Astrocyte of the hippocampus (primary cell): ENCODE data around the gene CMBL.
"Not testable (repeated sequence)": the region's sequence is repeated elsewhere in the genome, so short reads cannot be mapped to it uniquely, and the experiment has no call there.

ENCODE experiments used
- DNase-seq: peaks from one replicate; pipeline ENCODE4 v3.0.0; 2011; ENCODE audit warnings: low read depth, low spot score

The CMBL gene

DNA sequence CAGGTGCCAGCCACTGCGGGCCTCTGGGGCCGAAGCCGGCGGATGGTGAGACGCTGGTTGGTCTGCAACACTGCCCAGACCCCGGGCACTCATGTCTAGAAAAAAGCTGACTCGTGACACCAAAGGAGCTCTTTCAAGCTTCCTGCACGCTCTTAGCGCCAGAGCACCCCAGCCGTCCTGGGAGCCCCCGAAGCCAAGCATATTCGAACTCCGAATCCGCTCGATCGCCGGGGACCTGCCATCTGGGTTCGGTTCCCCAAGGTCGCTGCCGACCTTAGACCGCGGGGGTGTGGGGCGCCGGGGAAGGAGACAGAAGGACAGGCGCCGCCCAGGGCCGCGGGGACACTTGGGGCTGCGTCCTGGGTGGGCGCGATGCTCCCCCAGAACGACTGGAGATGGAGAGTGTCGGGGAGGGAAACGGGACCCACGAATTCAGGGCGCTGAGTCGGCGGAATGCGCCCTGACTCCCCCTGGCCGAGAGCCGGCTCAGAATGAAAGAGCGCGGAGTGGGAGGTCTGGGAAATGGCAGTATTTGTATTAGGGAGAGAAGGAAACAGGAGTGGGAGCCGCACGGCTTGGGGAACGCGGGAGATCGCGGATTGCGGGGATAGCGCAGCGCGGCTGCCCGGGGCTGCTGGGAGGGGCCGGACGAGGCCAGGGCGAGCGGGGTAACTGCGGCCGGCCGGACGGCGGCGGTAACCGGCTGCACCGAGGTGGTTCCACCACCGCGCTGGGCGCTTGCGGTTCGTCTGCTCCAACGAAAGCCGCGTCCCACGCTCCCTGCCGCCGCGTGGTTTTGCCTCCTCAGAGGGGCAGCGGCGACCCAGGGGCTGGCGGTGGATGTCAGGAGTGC lies 25.7 kb upstream of the CMBL start:
- DNase-seq, result peak; percentile 72

DNA sequence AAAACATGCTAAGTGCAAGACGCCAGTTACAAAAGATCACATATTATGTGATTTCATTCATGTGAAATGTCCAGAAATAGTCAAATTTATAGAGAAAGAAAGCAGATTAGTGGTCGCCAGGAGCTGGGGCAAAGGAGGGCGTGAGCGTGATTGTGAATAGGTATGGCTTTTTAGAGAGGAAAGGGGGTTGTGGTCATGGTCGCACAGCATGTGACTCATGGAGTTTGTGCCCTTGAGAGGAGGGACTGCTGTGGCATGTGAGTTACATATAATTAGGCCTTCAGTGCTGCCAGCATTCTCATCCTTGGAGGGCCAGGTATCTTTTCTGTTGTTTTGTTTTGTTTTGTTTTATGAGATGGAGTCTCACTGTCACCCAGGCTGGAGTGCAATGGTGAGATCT lies 24.6 kb upstream of the CMBL start:
- no peak for DNase-seq

DNA sequence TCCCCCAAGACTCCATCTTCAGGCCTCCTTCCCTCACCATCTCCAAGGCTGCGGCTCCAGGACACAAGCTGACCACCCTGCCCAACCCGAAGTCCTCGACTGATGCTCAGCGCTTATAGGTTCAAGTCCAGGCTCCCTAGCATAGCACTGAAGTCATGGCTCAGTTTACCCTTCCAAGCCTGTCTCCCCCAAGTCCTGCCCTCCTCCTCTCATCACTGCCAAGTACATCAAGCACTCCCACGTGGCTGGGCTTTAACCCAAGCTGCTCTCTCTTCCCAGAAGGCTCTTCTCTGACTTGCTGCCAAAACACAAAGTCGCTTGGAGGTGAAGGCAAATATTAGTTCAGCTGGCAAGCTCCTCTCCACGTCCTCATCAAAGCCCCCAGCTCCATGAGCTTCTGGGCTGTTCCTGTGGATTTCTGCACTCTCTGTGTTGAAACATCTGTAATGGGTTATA lies 23.7 kb upstream of the CMBL start:
- DNase-seq, result peak; percentile 72

DNA sequence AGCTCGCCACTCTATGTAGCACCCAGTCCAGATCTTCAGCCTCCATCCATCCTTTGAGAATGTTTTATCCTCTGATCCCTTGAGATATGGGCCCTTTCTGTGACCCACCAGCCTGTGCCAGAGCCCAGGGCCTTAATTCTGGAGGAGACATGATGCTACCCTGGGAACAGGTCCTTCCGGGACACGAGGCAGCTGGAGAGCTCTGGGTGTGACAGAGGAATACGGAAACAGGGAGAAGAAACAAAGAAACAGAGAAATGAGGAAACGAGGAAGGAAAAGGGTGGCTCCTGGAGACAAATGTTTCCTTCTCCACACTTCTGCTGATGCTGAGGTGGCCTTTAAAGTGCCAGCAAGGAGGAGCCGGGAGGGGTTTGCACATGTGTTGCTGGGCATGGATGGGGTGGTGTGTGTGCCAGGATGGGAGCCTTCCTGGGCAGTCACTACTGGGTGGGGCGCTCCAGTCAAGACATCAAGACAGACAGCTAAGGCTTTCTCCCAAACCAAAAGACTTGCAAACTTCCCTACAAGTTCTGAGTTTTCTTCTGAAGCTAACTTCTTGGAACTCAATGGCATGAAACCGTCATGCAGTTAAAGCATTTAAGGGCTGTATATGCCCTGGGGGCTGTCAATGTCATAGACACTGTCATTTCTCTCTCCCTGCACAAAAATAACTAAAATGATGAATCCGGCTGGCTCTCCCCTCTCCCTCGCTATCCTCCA lies 23.0 kb upstream of the CMBL start:
- no peak for DNase-seq

- peak; percentile 67 for DNase-seq
Observed at GRCh38 chr5:10329820-10330481, 22.2 kb upstream of the CMBL start.

DNA sequence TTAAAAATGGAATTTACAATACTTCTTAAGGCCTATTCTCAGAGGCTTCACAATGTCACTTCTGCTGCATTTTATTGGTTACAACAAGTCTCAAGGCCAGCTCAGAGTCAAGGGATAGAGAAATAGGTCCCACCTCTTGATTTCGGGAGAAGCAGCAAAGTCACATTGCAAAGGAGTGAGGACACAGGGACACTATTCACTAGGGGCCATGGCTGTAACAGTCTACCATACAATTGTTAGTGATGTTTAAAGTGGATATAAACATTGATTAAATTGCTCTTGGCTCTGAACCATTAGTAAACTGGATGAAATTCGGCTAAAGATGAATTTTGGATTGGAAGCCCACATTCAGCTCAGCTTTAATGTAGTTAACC lies 21.7 kb upstream of the CMBL start:
- no peak for DNase-seq

DNA sequence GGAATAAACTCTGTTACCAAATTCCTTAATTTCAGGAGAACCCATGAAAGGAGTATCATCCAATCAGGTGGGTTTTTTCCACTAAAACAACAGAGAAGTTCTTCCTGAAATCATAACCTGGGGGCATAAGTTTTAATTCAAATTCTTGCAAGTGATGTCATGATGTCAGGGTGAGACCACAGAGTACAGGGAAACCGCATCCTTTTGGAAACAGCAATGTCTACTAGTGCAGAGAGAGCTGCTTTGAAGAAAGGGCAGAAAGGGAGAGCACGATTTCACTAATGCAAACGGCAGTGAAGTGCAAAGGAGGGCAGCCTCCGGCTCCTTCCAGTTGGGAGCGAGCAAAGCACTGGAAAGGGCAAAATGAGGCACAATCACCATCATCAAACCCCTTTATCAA lies 20.6 kb upstream of the CMBL start:
- DNase-seq, result no peak

DNA sequence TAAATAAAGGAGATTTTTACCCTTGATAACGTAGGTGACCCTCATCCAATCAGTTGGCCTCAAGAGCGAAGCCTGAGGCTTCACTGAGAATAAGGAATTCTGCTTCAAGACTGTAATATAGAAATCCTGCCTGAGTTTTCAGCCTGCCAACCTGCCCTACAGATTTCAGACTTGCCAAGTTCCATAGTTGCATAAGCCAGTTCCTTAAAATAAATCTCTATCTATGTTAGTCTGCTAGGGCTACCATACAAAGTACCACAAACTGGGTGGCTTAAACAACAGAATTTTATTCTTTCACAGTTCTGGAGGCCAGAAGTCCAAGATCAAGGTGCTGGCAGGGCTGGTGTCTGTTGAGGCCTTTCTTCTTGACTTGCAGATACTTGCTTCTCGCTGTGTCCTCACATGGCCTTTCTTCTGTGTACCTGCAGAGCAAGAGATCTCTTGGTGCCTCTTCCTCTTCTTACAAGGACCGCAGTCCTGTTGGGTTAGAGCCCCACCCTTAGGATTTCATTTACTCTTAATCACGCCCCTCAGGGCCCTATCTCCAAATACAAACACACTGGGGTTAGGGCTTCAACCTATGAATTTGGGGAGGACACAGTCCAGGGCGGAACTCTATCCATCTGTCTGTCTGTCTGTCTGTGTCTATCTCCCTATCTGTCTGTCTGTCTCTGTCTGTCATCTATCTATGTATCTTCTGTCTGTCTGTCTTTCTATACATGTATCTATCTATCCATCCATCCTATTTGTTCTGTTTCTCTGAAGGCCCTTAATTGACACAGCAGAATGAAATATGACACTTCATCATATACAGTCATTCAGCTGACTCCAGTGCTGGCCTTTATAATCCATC lies 17.0 kb upstream of the CMBL start:
- no peak for DNase-seq

GRCh38 chr5:10323588-10324488 lies 16.1 kb upstream of the CMBL start:
- peak; percentile 26 for DNase-seq

- no peak for DNase-seq
Observed at GRCh38 chr5:10321882-10322281, 14.2 kb upstream of the CMBL start.

DNA sequence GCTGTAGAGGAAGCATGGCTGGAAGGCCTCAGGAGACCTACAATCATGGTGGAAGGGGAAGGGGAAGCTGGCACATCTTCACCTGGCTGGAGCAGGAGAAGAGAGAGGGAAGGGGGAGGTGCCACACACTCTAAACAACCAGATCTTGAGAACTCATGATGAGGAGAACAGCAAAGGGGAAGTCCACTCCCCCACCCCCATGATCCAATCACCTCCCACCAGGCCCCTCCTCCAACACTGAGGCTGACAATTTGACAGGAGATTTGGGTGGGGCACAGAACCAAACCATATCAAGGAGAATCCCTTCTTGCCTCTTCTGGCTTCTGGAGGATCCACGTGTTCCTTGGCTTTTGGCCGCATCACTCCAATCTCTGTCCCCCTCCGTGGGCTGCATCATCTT lies 13.1 kb upstream of the CMBL start:
- no peak for DNase-seq

- no peak for DNase-seq
Observed at GRCh38 chr5:10319202-10319851, 11.6 kb upstream of the CMBL start.

DNA sequence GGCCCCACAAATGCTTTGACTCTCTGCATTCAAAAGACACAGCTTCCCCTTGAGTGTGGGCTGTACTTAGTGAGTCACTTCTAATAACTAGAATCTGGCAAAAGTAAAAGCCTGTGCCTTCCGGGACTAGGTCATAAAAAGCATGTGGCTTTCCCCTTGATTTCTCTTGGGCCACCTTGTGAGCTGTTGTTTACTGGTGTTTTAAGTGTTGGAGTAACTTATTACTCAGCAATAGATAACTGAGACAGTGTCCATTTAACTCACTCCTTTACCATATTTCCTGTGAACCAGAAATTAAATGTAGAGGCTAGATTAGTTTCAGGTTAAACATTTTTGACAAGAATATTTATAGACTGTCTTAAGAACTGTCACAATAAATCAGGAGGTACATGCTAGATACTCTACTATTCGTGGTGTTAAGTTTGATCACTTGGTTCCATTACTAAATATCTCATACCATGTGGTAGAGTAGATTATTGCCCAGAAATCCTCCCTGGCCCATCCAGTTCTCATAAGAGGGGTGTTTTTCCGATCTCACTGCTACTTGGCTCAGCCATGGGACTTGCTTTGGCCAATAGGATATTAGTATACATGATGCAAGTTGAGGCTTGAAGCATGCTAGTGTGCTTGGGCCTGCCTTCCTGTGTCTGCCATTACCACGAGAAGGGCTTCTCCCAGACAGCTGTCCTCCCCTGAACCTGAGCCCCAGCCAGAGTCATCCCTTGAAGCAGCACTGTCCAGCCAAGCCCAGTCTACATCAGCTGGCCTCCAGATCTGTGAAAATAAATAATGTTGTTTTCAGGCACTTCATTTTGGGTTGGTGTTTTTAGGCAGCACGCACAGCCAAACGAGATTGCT lies 10.4 kb upstream of the CMBL start:
- DNase-seq, result no peak

GRCh38 chr5:10315824-10316509 lies 8.3 kb upstream of the CMBL start:
- no peak for DNase-seq

DNA sequence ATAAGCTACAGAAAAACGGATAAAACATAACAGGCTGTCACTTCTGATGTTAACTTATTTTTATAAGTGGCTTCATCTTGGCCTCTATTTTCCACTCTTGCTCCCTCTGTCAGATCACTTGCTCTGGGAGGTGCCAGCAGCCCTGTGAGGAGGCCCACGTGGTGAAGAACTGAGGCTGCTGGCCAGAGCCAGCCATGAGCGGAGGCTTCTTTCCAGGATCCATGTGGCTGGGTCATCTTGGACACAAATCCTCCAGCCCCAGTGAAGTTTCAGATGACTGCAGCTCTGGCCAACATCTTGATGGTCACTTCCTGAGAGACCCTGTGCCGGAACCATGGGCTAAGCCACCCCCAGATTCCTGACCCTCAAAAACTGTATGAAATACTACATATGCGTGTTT lies 7.5 kb upstream of the CMBL start:
- no peak for DNase-seq

DNA sequence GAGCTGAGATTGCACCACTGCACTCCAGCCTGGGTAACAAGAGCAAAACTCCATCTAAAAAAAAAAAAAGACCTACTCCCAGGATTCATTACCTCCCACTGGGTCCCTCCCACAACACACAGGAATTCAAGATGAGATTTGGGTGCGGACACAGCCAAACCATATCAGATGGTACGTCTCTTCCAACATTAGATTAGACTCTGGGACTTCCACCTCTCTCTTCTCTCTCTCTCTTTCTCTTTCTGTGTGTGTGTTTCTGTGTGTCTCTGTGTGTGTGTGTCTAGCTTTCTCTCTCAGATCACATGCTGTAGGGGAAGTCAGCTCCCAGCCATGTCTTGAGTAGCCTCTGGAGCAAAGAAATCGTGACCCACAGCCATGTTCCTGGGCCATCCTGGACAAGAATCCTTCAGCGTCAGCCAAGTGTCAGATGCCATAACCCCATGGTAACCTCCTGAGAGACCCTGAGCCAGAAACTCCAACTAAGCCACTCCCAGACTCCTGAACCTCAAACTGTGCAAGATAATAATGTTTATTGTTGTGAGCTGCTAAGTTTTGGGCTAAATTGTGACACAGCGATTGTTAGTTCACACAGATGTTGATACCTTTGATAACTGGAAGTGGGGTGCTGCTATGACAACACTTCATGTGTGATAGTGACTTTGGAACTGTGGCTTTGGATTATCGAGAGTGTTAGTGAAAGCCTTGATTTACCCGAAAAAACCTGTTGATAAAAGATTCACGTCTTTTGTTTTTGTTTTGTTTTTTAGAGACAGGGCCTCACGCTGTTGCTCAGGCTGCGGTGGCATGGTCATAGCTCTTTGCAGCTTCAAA lies 4.1 kb upstream of the CMBL start:
- DNase-seq, result no peak

- DNase-seq, result not testable (repeated sequence)
Observed at GRCh38 chr5:10310835-10311570, 3.3 kb upstream of the CMBL start.
